GDM1 (cell line): Measurements from ENCODE around the gene PLA2G4C.
"Not testable (repeated sequence)": the region's sequence is repeated elsewhere in the genome, so short reads cannot be mapped to it uniquely, and the experiment has no call there.

Experiments
- DNase-seq: peaks from one replicate; lab custom pipeline; 2025; lab: John Stamatoyannopoulos, UW

PLA2G4C gene

DNA sequence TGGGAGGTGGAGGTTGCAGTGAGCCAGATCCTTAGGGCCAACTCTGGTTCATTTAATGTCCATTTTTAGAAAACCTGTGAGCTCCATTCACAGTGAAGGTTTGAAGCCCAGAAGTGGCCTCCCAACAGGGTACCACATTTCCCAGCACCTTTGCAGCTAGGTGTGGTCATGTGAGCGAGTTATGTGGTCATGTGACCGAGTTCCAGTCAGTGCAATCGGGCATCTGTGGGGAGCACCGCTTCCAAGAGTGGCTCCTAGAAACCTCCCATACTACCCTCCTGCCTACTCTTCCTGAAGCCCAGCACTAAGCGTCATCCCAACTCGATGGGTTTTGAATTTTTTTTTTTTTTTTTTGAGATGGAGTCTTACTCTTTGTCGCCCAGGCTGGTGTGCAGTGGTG is 663 bp upstream of the PLA2G4C start:
- DNase-seq, result no peak

DNA sequence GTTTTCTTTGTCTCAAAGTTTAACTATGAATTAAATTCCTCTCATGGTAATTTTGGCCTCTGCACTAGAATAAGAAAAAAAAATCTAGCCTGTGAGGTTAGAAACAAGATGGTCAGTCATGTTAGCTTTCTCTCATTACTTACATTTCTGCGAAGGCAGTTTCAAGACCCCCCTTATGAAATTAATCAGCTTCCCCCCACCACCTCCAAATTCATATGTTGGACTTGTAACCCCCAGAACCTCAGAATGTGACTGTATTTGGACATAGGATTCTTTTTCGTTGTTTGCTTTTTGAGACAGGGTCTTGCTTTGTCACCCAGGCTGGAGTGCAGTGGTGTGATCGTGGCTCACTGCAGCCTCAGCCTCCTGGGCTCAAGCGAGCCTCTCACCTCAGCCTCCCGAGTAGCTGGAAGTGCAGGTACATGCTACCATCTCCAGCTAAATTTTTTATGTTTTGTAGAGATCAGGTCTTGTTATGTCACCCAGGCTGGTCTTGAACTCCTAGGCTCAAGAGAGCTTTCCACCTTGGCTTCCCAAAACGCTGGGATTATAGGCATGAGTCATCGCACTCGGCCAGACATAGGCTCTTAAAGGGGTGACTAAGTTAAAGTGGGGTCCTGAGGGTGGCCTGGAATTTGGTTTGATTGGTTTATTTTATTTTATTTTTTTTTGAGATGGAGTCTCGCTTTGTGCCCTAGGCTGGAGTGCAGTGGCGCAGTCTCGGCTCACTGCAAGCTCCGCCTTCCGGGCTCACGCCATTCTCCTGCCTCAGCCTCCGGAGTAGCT is 1.4 kb downstream of the PLA2G4C start:
- no peak for DNase-seq

DNA sequence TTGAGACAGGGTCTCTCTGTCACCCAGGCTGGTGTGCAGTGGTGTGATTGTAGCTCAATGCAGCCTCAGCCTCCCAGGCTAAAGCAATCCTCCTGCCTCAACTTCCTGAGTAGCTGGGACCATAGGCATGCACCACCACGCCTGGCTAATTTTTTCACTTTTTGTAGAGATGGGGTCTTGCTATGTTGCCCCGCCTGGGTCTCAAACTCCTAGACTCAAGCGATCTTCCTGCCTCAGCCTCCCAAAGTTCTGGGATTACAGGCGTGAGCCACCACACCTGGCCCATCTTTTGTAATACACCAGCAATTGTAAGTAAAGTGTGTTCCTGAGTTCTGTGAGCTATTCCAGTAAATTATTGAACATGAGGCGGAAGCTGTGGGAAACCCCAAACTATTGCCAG is 6.7 kb downstream of the PLA2G4C start:
- DNase-seq, result no peak

DNA sequence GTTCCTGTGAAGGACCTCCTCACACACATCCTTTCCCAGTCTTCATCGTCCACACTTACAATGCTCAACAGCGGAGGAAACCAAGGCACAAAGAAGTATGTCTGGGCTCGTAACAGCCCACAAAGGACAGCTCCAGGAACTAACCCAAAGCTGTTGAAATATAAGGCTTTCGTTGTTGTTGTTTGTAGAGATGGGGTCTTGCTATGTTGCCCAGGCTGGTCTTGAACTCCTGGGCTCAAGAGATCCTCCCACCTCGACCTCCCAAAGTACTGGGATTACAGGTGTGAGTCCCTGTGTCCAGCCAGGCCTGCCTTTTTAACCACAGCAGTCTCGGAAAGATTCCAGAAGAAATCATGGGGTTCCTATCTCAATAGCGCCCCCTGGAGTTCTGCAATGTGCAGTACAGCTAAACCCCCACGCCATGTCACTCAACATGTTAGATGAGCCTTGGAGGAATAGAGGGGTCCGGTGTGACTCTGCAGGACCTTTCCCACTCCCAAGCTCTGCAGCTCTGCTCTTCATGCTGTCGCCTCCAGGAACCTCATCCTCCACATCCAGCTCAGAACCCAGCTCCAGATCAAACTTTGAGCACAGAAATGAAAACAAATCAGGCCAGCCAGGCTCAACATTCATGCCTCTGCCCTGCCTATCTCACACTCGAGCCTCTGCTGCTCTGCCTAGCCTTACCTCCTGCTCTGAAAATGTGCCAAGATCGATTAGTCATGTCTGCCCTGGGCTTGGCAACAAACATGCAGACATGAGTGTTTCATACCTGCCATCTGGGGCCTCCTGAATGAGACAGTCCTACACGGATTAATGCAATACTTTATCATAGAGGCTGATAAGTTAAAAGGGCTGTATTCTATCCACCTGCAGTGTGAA is 7.5 kb downstream of the PLA2G4C start:
- no peak for DNase-seq

DNA sequence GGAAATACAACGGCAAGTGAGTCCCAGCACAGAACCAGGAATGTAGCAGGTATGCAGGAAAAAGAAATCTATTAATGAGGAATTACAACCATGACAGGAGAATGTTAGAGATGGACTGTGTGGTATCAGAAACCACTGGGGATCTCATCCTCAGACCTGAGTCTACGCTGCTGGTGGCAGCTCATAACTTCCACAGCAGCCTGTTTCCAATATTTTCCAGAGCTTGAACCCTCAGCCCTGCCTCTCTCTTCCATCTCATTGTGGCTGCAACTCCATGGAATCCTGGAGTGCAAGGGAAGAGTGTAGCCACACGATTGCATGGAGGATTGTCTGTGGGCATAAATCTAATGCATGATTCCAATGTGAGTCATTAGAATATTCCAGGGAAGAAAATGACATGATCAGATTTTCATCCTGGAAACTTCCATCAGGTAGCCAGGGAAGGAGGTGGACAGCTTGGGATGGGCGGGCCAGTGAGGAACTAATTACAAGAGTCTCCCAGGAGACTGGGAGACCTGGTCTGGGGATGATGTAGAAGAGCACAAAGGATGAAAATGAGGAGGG is 14.9 kb downstream of the PLA2G4C start:
- DNase-seq, result no peak

DNA sequence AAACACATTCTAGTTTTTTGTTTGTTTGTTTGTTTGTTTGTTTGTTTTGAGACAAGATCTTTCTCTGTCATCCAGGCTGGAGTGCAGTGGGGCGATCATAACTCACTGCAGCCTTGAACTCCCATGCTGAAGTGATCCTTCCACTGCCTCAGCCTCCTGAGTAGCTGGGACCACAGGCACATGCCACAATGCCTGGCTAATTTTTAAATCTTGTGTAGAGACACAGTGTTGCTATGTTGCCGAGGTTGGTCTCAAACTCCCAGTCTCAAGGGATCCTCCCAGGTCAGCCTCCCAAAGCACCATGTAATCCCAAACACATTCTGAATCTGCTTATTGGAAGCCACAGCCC is 15.8 kb downstream of the PLA2G4C start:
- DNase-seq, result no peak

DNA sequence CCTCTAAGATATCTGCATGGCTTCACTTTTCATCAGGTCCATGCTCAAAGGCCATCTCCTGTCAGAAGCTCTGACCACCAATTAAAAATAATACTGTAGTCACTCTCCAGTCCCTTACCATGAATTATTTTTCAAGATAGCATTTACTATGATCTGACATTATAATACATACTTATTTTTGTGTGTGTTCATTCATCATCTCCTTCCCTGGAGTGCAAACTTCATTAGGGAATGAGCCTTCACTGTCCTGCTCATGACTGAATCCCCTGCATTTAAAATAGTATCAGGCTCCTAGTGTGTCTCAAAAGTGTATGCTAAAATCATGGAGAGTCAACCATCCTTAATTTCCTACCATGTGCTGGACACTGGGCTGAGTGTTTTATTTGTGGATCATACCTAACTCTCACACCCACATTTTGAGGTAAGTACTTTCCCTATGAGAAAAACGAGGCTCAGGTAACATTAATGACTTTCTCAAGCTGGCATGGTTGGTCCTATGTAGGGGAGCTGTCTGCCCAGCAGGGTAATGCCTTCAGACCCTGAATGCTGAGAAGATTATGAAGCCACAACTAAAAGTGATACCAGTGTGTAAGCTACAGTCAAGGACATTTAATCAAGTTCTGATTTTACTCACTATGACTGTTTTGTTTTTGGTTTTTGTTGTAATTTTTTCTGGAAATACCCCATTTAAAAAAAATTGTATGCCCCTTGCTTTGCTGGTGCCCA is 16.3 kb downstream of the PLA2G4C start:
- DNase-seq, result no peak

DNA sequence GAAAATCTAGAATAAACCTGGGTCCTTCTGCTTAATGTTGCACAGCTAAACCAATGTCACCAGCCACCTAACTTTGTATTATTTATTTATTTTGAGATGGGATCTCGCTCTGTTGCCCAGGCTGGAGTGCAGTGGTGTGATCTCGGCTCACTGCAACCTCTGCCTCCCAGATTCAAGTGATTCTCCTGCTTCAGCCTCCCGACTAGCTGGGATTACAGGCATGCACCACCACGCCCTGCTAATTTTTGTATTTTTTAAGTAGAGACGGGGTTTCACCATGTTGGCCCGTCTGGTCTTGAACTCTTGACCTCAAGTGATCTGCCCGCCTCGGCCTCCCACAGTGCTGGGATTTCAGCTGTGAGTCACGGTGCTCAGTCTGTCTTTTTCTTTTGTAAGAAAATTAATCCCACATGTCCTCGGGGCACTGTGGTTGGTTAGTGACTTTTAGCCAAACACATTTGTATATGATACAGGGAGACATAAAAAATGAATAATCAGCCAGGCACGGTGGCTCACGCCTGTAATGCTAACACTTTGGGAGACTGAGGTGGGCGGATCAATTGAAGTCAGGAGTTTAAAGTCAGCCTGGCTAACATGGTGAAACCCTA is 19.4 kb downstream of the PLA2G4C start:
- not testable (repeated sequence) for DNase-seq

DNA sequence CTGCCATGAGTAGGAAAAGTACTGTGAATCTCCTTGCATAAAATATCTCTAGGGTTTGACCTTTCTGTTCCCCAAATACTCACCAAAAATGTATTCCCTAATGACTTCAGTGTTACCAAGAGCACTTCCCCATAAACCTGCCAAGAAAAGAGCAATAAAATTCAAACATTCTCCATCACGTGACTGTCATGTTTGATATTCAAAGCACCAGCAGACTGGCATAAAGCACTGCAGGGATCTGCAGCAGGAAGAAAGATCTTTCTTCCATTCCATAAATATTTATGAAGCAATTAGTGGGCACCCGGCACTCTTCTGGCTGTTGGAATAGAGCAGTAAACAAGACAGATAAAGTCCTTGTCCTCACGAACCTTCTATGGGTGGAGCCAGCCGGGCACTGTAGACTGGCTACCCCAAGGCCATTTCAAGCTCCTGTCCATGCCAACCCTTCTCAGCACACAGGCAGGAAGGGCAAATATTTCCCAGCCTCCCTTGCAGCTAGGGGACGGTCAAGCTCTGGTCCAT is 20.3 kb downstream of the PLA2G4C start:
- no peak for DNase-seq

DNA sequence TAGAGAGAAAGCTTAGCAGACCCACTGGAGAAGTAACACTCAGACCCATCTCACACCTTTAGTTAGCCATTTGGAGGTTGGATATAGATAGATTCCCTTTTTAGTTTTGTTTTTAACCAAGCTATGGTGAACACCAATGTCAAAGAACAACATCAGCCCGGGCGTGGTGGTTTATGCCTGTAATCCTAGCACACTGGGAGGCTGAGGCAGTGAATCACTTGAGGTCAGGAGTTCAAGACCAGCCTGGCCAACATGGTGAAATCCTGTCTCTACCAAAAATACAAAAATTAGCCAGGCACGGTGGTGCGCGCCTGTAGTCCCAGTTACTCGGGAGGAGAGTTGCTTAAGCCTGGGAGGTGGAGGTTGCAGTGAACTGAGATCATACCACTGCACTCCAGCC is 21.6 kb downstream of the PLA2G4C start:
- DNase-seq, result not testable (repeated sequence)

DNA sequence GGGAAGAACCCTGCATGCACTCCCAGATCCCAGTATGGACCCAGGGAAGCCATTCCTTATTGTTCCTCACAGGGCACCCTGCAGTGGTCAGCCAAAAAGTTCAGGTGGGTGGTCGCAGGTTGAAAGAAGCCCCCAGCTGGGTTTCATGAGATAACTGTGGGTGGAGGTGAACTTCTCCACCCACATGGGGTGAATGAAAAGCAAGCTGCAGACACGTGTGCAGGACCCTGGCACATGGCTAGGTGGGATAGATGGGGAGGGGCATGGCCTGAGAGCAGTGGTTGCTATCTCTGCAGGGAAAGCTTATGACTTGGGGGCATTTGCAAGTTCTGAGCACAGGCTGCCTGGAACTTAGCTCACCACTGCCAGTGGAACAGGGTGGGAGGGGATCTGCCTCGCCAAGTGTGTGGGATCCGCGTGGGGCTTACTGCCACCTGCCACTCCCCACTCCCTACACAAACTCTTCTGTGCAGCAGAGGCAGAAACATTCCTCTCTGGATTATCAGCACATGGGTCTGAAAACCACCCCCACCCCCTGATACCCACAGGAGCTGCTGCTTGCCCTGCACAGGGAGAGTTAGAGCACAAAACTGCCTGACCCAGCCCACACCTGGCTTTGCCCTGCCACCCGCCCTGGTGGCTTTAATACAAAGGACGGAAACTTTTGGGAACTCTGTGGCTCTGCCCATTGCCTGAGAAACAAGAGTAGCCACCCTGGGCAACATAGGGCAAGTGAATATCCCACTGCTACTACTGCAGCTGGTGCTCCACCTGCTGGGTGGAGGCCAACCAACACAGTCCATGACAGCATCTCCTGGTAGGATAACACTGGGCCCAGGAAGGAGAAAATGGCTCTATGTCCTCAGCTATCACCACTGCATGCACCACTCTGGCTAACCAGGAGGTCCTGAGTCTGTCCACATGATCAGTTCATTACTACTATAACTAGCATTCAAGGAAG is 24.4 kb downstream of the PLA2G4C start:
- no peak for DNase-seq

DNA sequence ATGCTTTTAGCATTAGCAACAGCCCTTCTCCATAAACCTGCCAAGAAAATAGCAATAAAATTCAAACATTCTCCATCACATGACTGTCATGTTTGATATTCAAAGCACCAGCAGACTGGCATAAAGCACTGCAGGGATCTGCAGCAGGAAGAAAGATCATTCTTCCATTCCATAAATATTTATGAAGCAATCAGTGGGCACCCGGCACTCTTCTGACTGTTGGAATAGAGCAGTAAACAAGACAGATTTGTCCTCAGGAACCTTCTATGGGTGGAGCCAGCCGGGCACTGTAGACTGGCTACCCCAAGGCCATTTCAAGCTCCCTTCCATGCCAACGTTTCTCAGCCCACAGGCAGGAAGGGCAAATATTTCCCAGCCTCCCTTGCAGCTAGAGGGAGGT is 25.5 kb downstream of the PLA2G4C start:
- no peak for DNase-seq

DNA sequence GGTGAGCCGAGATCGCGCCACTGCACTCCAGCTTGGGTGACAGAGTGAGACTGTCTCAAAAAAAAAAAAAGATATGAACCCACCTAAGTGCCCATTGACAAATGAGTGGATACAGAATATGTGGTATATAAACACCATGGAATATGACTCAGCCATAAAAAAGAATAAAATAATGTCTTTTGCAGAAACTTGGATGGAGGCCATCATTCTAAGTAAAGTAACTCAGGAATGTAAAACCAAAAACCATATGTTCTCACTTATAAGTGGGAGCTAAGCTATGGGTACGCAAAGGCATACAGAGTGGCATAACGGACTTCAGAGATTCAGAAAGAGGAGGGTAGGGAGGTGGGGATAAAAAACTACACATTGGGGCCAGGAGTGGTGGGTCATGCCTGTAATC is 29.5 kb downstream of the PLA2G4C start:
- DNase-seq, result no peak

DNA sequence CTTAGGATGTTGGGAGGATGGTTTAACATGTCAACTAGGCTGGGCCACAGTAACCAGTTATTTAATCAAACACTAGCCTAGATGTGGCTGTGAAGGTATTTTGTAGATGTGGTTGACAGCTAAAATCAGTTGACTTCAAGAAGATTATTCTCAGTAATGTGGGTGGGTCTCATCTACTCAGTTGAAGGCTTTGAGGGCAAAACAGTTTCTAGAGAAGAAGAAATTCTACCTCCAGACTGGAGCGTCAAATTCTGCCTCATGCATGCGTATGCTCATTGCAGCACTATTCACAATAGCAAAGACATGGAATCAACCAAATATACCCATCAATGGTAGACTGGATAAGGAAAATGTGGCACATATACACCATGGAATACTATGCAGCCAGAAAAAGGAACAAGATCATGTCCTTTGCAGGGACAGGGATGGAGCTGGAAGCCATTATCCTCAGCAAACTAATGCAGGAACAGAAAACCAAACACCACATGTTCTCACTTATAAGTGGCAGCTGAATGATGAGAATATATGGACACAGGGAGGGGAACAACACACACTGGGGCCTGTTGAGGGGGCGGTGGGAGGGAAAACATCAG is 40.3 kb downstream of the PLA2G4C start:
- not testable (repeated sequence) for DNase-seq

DNA sequence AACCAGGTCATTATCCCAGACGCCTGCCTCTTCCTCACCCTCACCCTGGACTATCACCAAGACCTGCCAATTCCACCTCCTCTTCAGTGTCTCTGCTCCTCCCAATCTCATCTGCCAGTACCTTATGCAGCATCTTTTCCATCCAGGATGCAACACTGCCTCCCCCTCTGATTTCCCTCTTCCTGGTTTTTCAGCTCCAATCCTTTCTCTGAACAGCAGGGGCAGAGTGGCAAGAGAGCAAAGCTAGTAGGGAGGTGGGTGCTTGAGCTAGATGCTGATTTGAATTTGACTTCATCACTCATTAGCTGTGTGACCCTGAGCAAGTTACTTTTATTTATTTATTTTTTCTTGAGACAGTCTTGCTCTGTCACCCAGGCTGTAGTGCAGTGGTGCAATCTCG is 41.2 kb downstream of the PLA2G4C start:
- DNase-seq, result no peak

DNA sequence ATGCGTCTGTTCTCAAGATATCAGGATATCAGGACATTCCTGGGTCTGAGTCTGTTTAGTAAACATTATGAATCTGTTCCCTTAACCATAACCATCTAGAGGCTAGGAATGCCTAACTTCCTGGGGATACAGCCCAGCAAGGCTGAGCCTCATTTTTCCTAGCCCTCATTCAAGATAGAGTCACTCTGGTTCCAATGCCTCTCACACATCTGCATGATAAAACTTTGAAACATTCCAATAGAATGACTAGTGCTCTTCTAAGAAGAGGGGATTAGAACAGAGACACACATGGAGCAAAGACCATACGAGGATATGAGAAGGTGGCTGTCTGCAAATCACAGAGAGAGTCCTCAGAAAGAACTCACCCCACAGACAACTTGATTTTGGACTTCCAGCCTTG is 46.1 kb downstream of the PLA2G4C start:
- no peak for DNase-seq

DNA sequence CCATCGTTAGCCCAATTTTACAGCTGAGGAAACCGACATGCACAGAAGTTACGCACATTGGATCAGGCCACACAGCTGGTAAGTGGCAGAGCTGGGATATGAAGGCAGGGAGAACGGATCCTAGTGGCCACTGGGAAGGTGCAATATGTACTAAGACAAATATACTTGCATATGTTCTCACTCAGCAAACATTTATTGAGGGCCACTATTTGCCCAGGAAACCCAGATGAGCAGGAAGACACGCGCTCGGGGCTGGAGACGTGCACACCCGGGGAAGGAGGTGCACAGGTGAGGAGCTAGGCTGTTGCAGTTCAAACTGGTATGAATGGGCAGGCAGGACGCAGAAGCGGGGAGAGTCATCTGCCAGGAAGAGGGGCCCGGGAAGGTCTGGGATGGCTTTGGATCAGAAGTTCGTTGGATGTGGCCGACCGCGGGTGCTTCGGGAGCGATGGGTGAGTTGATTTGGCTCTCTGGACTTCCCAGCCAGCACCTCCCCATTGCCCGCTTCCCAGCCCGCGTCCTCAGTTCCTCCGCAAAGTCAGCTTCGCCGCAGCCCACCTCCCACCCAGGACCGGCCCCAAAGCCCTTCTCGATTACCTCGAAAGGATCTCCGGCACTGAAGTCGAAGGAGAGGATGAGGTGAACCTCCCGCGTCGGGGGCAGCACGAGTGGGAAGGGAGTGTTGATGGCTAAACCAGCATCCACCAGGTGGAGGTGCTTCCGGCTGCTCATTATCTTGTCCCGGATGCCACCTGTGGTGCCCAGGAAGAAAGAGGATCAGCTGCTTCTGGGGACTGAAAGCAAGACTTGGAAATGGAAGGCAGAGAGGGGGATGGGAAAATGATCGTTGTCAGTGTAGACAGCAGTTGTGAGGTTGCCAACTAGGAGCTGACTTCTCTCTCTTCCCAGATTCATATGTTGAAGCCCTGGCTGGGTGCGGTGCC is 48.9 kb downstream of the PLA2G4C start:
- DNase-seq, result no peak

DNA sequence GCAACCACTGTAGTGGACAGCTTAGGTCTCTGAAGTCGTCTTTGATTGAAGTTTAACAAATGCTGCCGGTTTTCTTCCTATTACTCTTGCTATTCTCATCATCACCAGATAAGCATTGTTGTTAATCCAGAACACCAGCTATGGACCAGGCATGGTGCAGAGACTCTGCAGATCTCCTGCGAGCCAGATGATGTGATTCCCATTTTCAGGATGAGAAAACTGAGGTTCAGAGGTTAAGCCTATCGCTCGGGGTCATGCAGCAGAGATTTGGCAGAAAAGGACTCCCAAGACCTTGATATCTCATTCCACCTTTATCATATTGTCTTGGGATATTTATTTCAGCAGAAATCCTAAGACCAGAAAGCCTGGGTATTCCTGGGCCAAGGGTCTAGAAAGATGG is 50.2 kb downstream of the PLA2G4C start:
- no peak for DNase-seq

DNA sequence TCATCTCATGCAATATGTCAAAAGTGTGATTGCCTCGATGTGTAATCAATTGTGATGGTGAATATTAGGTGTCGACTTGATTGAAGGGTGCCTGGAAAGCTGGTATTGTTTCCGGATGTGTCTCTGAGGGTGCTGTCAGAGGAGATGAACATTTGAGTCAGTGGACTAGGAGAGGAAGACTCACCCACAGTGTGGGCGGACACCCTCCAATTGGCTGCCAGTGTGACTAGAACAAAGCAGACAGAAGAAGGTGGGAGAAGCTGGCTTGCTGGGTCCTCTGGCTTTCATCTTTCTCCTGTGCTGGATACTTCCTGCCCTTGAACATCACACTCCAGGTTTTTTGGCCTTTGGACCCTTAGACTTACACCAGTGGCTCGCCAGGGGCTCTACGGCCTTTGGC is 51.3 kb downstream of the PLA2G4C start:
- no peak for DNase-seq
